Vagina (tissue), 2 donors: ENCODE data around the gene FUT6. TPM values are rescaled to one million over a fixed set of nuclear protein-coding genes. Genes with fewer than 3 reads are reported as not detected.
"Not testable (repeated sequence)": the region's sequence is repeated elsewhere in the genome, so short reads cannot be mapped to it uniquely, and the experiment has no call there.

Experiments used
- DNase-seq, 2 donors: peaks; one replicate each; pipeline ENCODE4 v3.0.0-alpha.2; 2017; ENCODE audit errors: extremely low spot score in 2 of 2
- H3K27ac ChIP-seq: fragments of 200-600 bp; sonication (generic); one replicate; pipeline ENCODE4 v1.5.1; 2019
- H3K27me3 ChIP-seq: fragments of 200-600 bp; sonication (generic); one replicate; pipeline ENCODE4 v1.5.1; 2019
- H3K36me3 ChIP-seq, 2 donors: fragments of 200-600 bp; sonication (generic); one replicate each; pipeline ENCODE4 v1.5.1; 2017 to 2019
- H3K4me1 ChIP-seq: fragments of 200-600 bp; sonication (generic); one replicate; pipeline ENCODE4 v1.5.1; 2019
- H3K4me3 ChIP-seq, 2 donors: fragments of 200-600 bp; sonication (generic); 1 replicate in 1 of 2; 2 replicates in 1 of 2; pipeline ENCODE4 v1.5.1; 2016 to 2019
- H3K9me3 ChIP-seq: fragments of 200-600 bp; sonication (generic); one replicate; pipeline ENCODE4 v1.5.1; 2019
- POLR2A ChIP-seq, 2 donors: fragments of 450-650 bp; IDR thresholded peaks; one replicate each; pipeline ENCODE4 v1.6.1; 2017; ENCODE audit warnings: antibody characterized with exemption in 2 of 2, mild to moderate bottlenecking in 2 of 2, moderate library complexity in 2 of 2
- POLR2AphosphoS5 ChIP-seq, 2 donors: sonication (generic); formaldehyde crosslinking; IDR thresholded peaks; one replicate each; pipeline ENCODE4 v1.9.0; 2017; ENCODE audit warnings: antibody characterized with exemption in 2 of 2, mild to moderate bottlenecking in 2 of 2, low read depth in 1 of 2; ENCODE audit not compliant: insufficient read depth in 1 of 2
- intact Hi-C: fragments of 100-400 bp; cut with DNase I; formaldehyde crosslinking; loops from one replicate; pipeline ENCODE4 v1.15.1; 2023
- total RNA-seq: library from RNA; depleted of rRNA; stranded (reverse); fragments of >200 nt; gene quantifications from one replicate; pipeline ENCODE4 v1.2.3, GENCODE V29; 2016
- TF ChIP-seq, protein P1 (sequence below), 3 experiments: fragments of 450-650 bp in 2 of 3; fragments of 200-600 bp in 1 of 3; sonication (generic) in 1 of 3; IDR thresholded peaks; one replicate each; pipeline ENCODE4 v1.5.1; 2017 to 2019; ENCODE audit warnings: antibody characterized with exemption in 3 of 3, mild to moderate bottlenecking in 2 of 3, moderate library complexity in 2 of 3

Gene FUT6, protein sequence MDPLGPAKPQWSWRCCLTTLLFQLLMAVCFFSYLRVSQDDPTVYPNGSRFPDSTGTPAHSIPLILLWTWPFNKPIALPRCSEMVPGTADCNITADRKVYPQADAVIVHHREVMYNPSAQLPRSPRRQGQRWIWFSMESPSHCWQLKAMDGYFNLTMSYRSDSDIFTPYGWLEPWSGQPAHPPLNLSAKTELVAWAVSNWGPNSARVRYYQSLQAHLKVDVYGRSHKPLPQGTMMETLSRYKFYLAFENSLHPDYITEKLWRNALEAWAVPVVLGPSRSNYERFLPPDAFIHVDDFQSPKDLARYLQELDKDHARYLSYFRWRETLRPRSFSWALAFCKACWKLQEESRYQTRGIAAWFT
- total RNA-seq = 36.8 TPM

DNA sequence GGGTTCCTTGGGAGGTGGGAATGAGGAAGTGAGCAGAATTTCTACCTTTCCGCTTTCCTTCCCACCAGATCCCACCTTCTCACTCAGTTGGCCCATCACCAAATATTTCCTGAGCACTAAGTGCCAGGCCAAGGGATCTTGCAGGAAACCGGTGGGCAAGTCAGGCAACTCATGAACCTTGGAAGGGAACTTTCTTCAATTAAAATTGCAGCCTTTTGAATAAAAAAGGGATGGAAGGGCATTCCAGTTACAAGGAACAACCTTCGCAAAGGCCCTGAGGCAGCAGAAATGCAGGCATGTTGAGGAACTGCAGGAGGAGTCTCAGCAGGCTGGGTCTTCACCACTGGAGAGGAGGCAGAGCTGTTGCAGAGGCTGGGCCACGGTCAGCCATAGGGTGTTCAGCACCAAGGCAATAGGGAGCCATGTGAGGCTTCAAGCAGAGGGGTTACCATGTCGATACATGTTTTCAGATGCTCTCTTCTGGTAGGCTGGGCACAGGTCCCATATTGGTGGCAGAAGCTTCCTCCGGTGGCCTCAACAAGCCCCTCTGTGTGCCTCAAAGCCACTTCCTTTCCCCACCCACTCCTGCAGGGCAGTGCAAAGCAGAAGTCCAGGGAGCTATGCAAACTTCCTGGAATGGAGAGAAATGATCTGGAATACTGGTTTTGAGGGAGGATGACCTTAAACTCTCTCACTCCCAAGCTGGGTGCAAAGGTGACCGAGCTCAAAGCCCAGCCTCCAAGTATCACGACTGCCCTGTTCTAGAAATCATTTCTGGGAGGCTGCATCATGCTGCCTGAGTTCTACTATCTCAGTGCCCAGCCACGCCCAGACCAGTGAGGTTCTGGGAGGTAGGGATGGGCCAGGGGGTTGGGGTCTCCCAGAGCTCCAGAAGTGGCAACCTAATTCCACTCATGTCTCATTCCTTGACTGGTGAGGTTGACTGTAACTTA is at the start of gene FUT6:
Gene FUT6, minus strand, starts transcription at position 638 of the 953 bp plus-strand sequence. CDS start 7,135 bp downstream, outside the sequence.
- peak within 1 kb of the TSS in 1 of 2 donors; percentile 28 for H3K4me3 ChIP-seq

DNA sequence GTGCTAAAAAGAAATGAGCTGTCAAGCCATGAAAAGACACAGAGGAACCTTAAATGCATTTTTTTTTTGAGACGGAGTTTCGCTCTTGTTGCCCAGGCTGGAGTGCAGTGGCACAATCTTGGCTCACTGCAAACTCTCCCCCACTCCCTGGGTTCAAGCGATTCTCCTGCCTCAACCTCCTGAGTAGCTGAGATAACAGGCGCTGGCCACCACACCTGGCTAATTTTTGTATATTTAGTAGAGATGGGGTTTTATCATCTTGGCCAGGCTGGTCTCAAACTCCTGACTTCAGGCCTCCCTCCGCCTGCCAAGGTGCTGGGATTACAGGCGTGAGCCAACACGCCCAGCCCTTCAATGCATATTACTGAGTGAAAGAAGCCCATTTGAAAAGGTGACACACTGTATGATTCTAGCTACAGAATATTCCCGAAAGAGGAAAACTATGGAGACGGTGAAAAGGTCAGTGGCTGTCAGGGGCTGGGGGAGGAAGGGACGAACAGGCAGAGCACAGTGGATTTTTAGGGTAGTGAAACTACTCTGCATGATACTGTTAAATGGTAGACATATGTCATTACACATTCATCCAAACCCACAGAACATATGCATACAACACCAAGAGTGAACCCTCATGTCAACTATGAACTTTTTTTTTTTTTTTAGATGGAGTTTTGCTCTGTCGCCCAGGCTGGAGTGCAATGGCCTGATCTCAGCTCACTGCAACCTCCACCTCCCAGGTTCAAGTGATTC is 44.7 kb upstream of the FUT6 start:
- H3K27ac ChIP-seq, H3K36me3 ChIP-seq, H3K4me1 ChIP-seq, H3K9me3 ChIP-seq, H3K27me3 ChIP-seq, H3K4me3 ChIP-seq, intact Hi-C loops, DNase-seq: not testable (repeated sequence)

More for the DNA sequence above, at the start of gene FUT6:
- no peaks in the 10 kb centered on the region for H3K36me3 ChIP-seq
- no peaks in the 10 kb centered on the region for H3K9me3 ChIP-seq
- DNase-seq = no peak
- no peaks in the 10 kb centered on the region for H3K4me1 ChIP-seq
- no peak for TF ChIP-seq POLR2A (IDR thresholded peaks at IDR 0.05)
- no peak for TF ChIP-seq POLR2AphosphoS5 (IDR thresholded peaks at IDR 0.05; ENCODE audit: insufficient read depth in 1 of 2, low read depth in 1 of 2)
- TF ChIP-seq, protein P1, sequence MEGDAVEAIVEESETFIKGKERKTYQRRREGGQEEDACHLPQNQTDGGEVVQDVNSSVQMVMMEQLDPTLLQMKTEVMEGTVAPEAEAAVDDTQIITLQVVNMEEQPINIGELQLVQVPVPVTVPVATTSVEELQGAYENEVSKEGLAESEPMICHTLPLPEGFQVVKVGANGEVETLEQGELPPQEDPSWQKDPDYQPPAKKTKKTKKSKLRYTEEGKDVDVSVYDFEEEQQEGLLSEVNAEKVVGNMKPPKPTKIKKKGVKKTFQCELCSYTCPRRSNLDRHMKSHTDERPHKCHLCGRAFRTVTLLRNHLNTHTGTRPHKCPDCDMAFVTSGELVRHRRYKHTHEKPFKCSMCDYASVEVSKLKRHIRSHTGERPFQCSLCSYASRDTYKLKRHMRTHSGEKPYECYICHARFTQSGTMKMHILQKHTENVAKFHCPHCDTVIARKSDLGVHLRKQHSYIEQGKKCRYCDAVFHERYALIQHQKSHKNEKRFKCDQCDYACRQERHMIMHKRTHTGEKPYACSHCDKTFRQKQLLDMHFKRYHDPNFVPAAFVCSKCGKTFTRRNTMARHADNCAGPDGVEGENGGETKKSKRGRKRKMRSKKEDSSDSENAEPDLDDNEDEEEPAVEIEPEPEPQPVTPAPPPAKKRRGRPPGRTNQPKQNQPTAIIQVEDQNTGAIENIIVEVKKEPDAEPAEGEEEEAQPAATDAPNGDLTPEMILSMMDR (IDR thresholded peaks at IDR 0.05) = no peak
- H3K27me3 ChIP-seq = no peaks in the 10 kb centered on the region
- H3K27ac ChIP-seq = no peak within 1 kb of the TSS
- intact Hi-C loops = no loop called here

DNA sequence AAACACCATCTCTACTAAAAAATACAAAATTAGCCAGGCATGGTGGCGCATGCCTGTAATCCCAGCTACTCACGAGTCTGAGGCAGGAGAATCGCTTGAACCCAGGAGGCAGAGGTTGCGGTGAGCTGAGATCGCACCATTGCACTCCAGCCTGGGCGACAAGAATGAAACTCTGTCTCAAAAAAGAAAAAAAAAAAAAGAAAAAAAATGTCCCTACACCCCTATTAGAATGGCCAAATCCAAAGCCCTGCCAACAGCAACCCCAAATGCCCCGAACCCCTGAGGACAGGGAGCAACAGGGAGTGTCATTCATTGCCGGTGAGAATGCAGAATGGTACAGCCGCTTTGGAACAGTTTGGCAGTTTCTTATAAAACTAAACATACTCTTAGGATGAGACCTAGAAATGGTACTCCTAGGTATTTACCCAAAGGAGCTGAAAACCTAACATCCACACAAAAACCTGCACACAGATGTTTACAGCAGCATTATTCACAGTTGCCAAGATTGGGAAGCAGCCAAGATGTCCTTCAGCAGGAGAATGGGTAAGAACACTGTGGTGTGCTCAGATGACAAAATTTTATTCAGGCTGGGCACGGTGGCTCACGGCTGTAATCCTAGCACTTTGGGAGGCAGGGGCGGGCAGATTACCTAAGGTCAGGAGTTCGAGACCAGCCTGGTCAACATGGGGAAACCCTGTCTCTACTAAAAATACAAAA is 43.8 kb upstream of the FUT6 start:
- intact Hi-C loops, H3K4me1 ChIP-seq, DNase-seq, H3K4me3 ChIP-seq, H3K27me3 ChIP-seq, H3K9me3 ChIP-seq, H3K27ac ChIP-seq, H3K36me3 ChIP-seq: not testable (repeated sequence)

DNA sequence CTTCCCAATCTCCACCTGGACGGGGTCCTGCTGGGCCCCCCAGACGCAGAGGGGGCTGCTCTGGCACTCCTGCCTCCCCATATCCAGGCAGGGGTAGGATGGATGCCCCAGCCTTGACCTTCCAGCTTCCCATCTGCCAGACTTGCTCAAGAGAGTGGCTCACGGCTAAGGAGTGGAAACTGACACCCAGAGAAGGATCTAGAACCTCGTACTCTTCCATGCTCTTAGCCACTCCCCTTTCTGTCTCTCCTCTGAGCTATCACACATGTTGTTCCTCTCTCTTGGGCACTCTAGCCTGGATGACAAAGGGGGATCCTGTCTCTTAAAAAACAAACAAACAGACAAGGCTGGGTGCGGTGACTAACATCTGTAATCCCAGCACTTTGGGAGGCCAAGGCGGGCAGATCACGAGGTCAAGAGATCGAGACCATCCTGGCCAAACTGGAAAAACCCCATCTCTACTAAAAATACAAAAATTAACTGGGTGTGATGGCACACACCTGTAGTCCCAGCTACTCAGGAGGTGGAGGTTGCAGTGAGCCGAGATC is 43.0 kb upstream of the FUT6 start:
- TF ChIP-seq, protein P1 (IDR thresholded peaks at IDR 0.05) = no peak
- TF ChIP-seq POLR2A (IDR thresholded peaks at IDR 0.05) (no peak), POLR2AphosphoS5 (IDR thresholded peaks at IDR 0.05; ENCODE audit: insufficient read depth in 1 of 2, low read depth in 1 of 2) (no peak)
- intact Hi-C loops = no loop called here
- no peaks in the 10 kb centered on the region for H3K9me3 ChIP-seq
- no peak for DNase-seq
- H3K27ac ChIP-seq = no peak overlapping the region
- H3K27me3 ChIP-seq = no peaks in the 10 kb centered on the region
- no peaks in the 10 kb centered on the region for H3K36me3 ChIP-seq
- no peak overlapping the region for H3K4me3 ChIP-seq
- peaks cover 7% of the 10 kb centered on the region for H3K4me1 ChIP-seq

DNA sequence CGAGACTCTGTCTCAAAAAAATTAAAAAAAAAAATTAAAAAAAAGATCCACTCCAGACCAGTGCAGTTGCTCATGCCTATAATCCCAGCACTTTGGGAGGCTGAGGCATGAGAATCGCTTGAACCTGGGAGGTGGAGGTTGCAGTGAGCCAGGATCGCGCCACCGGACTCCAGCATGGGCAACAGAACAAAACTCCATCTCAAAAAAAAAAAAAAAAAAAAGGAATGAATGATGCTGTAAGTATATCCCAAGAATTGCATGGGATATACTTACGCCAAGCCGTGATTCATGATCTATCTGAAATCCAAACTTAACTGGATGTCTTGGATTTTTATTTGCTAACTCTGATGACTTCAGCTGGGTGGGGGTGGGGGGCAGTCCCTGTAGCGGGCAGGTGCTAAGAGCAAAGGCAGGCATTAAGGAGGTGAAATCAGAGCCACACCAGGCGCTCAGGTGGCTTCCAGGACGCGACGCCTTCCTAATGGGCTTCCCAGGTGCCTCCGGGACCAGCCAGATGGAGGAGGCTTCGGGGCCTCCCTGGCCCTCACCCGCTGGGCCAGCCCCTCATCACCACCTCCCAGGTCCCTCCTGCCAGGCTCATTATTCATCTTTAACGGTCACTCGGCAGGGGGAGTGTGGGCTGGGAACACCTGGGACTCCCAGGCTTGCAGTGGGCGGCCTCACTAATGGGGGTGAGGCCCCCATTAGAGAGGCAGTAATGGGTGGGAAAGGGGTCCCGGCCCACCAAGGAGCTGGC is 42.2 kb upstream of the FUT6 start:
- Histone ChIP-seq H3K4me1 (peaks cover 7% of the 10 kb centered on the region), H3K27ac (no peak overlapping the region), H3K36me3 (no peaks in the 10 kb centered on the region), H3K9me3 (no peaks in the 10 kb centered on the region), H3K27me3 (no peaks in the 10 kb centered on the region), H3K4me3 (no peak overlapping the region)
- intact Hi-C loops = no loop called here
- TF ChIP-seq, protein P1 (IDR thresholded peaks at IDR 0.05) = no peak
- no peak for TF ChIP-seq POLR2A (IDR thresholded peaks at IDR 0.05)
- no peak for TF ChIP-seq POLR2AphosphoS5 (IDR thresholded peaks at IDR 0.05; ENCODE audit: insufficient read depth in 1 of 2, low read depth in 1 of 2)
- no peak for DNase-seq
